ENCODE data around the gene PLAU. TPM values are rescaled to one million over a fixed set of nuclear protein-coding genes. Genes with fewer than 3 reads are reported as not detected.
A peak's percentile ranks its signal among the peaks of the same experiment; 100 is the strongest.

Gene PLAU
- total and polyA plus RNA-seq, 8 donors = 5.5 to 39.5 (median 9.9) TPM; not detected in 1

DNA sequence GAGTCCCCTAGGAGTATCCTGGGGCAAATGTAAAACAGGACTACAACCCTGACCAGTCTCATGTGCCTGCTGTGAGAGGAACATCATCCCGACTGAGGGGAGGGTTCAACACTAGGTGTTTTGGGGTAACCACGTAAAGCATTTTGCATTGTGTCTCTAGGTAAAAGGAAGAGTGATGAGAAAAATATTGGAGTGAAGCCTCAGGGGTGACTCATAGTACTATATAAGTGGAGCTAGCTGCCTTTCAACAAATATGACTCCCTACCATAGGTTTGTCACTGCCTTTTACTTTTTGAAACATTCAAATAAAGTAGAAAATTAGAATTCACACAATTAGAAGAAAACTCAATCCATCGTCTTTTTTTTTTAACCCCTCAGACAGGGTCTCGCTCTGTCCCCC is 34.0 kb upstream of the PLAU start:
- Histone ChIP-seq H3K27me3 (no peaks in the 10 kb centered on the region), H3K36me3 (no peaks in the 10 kb centered on the region), H3K9me3 (no peaks in the 10 kb centered on the region), H3K4me3 (no peak overlapping the region), H3K27ac (peak overlapping the region in 1 of 5 donors; percentile 29), H3K4me1 (peaks cover 17 to 53% (median 42%) of the 10 kb centered on the region in 4 donors)
- no peak for TF ChIP-seq EP300 (IDR thresholded peaks at IDR 0.05)
- no peak for TF ChIP-seq POLR2AphosphoS5 (IDR thresholded peaks at IDR 0.05)
- TF ChIP-seq POLR2A (IDR thresholded peaks at IDR 0.05) = no peak
- TF ChIP-seq, protein P1, sequence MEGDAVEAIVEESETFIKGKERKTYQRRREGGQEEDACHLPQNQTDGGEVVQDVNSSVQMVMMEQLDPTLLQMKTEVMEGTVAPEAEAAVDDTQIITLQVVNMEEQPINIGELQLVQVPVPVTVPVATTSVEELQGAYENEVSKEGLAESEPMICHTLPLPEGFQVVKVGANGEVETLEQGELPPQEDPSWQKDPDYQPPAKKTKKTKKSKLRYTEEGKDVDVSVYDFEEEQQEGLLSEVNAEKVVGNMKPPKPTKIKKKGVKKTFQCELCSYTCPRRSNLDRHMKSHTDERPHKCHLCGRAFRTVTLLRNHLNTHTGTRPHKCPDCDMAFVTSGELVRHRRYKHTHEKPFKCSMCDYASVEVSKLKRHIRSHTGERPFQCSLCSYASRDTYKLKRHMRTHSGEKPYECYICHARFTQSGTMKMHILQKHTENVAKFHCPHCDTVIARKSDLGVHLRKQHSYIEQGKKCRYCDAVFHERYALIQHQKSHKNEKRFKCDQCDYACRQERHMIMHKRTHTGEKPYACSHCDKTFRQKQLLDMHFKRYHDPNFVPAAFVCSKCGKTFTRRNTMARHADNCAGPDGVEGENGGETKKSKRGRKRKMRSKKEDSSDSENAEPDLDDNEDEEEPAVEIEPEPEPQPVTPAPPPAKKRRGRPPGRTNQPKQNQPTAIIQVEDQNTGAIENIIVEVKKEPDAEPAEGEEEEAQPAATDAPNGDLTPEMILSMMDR (IDR thresholded peaks at IDR 0.05) = no peak
- 84 to 90% (median 87%) methylated on average over 4 of the region's 4 CpGs for WGBS, 5 donors
- DNase-seq = no peak
- intact Hi-C loops (cut with DNase I; ENCODE audit: low total_unique reads) = no loop called here

DNA sequence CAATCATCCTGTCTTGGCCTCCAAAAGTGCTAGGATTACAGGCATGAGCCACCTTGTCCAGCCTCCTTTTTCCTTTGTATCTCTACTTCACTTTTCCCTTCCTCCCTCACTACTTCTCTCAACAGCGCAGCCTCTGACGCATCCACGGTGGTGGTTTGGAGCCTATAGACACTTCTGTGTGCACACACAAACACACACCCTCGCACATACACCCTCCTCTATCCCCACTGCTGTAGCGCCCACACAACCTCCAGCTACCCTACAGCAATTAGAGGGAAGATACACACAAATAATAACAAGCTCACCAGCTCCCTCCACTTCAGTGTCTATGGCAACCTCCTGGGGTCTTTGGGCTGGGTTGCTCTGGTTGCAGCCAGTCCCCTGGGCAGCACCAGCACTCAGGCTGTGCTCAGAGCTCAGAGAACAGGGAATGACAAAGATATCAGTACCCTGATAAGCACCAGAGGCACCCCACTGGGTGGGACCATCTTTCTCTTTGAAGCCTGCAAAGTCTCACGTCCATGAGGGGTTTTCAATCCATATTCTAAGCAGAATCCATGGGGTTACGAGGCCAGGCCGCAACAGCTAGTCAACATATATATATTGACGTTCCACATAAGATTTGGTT is 33.3 kb upstream of the PLAU start:
- no peak for DNase-seq
- 85 to 92% (median 90%) methylated on average over 9 of the region's 9 CpGs for WGBS, 5 donors
- intact Hi-C loops (cut with DNase I; ENCODE audit: low total_unique reads) = no loop called here

GRCh38 chr10:73878365-73878764 is 32.6 kb upstream of the PLAU start:
- Histone ChIP-seq H3K36me3 (no peaks in the 10 kb centered on the region), H3K9me3 (no peaks in the 10 kb centered on the region), H3K27me3 (no peaks in the 10 kb centered on the region), H3K4me3 (no peak overlapping the region), H3K4me1 (peaks cover 3 to 39% (median 28%) of the 10 kb centered on the region in 4 donors), H3K27ac (no peak overlapping the region)
- TF ChIP-seq EP300 (IDR thresholded peaks at IDR 0.05) (no peak), POLR2A (IDR thresholded peaks at IDR 0.05) (no peak), POLR2AphosphoS5 (IDR thresholded peaks at IDR 0.05) (no peak)
- intact Hi-C loops (cut with DNase I; ENCODE audit: low total_unique reads) = no loop called here
- no peak for DNase-seq
- 80 to 97% (median 93%) methylated on average over 1 of the region's 1 CpG for WGBS, 5 donors

More for the DNA sequence above, 33.3 kb upstream of the PLAU start:
- H3K27me3 ChIP-seq = no peaks in the 10 kb centered on the region
- H3K36me3 ChIP-seq = no peaks in the 10 kb centered on the region
- no peak for TF ChIP-seq POLR2AphosphoS5 (IDR thresholded peaks at IDR 0.05)
- TF ChIP-seq EP300 (IDR thresholded peaks at IDR 0.05) = no peak
- TF ChIP-seq POLR2A (IDR thresholded peaks at IDR 0.05) = no peak
- TF ChIP-seq, protein P1 (IDR thresholded peaks at IDR 0.05) = no peak
- H3K4me3 ChIP-seq = no peak overlapping the region
- peak overlapping the region in 1 of 5 donors; percentile 29 for H3K27ac ChIP-seq
- H3K4me1 ChIP-seq = peaks cover 10 to 46% (median 35%) of the 10 kb centered on the region in 4 donors
- no peaks in the 10 kb centered on the region for H3K9me3 ChIP-seq

GRCh38 chr10:73879296-73880173 is 31.4 kb upstream of the PLAU start:
- Histone ChIP-seq H3K27me3 (no peaks in the 10 kb centered on the region), H3K4me3 (no peak overlapping the region), H3K27ac (peak overlapping the region in 3 of 5 donors; percentile 14 to 46 (median 15)), H3K36me3 (no peaks in the 10 kb centered on the region), H3K4me1 (peaks cover 3 to 34% (median 25%) of the 10 kb centered on the region in 4 donors), H3K9me3 (no peaks in the 10 kb centered on the region)
- TF ChIP-seq EP300 (IDR thresholded peaks at IDR 0.05) (no peak), POLR2AphosphoS5 (IDR thresholded peaks at IDR 0.05) (peak; percentile 32 to 72 (median 71)), POLR2A (IDR thresholded peaks at IDR 0.05) (no peak)
- TF ChIP-seq, protein P1 (IDR thresholded peaks at IDR 0.05) = peak in 6 of 7 experiments; percentile 84 to 99 (median 96)
- DNase-seq = peak; percentile 91 to 96
- intact Hi-C loops (cut with DNase I; ENCODE audit: low total_unique reads) = loop anchor here (5.0 kb wide), 1 partner anchor 32 kb away; no protein-coding TSS in a partner anchor
- 13 to 15% (median 14%) methylated on average over 14 of the region's 14 CpGs for WGBS, 5 donors

All from stomach (tissue), 9 donors.